HG03565 (cell line): ENCODE results near the gene KPNA3.
"Not testable (repeated sequence)": the region's sequence is repeated elsewhere in the genome, so short reads cannot be mapped to it uniquely, and the experiment has no call there.

Source experiments
- ATAC-seq: cut with Tn5 transposase; IDR thresholded peaks from one replicate; pipeline ENCODE4 v1.9.1; 2021; ENCODE audit warnings: mild to moderate bottlenecking, moderate library complexity; ENCODE audit not compliant: unreplicated experiment

Gene KPNA3

GRCh38 chr13:49810567-49811526 lies 18.4 kb upstream of the KPNA3 start:
- ATAC-seq: no peak

- no peak for ATAC-seq
Observed at GRCh38 chr13:49807681-49808080, 15.2 kb upstream of the KPNA3 start.

DNA sequence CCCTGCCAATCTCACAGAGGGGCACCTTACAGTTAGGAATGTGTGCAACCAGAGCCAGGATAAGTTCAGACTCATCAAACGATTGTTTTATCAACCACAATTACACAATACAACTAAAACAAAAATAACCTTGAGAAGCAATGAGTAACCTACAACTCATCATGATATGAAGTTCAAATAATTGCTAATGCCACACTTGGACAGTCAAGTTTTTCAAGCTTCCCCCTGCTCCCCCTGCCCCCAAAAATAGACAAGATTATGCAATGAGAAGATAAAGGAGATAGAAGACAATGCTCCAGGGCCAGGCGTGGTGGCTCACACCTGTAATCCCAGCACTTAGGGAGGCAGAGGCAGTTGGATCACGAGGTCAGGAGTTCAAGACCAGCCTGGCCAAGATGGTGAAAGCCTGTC lies 13.6 kb upstream of the KPNA3 start:
- ATAC-seq: no peak

DNA sequence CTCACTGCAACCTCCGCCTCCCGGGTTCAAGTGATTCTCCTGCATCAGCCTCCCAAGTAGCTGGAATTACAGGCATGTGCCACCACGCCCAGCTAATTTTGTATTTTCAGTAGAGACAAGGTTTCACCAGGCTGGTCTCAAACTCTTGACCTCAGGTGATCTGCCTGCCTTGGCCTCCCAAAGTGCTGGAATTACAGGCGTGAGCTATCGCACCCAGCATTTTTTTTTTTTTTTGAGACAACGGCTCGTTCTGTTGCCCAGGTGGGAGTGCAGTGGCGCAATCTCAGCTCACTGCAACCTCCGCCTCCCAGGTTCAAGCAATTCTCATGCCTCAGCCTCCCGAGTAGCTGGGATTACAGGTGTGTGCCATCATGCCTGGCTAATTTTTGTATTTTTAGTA lies 10.6 kb upstream of the KPNA3 start:
- ATAC-seq: not testable (repeated sequence)

DNA sequence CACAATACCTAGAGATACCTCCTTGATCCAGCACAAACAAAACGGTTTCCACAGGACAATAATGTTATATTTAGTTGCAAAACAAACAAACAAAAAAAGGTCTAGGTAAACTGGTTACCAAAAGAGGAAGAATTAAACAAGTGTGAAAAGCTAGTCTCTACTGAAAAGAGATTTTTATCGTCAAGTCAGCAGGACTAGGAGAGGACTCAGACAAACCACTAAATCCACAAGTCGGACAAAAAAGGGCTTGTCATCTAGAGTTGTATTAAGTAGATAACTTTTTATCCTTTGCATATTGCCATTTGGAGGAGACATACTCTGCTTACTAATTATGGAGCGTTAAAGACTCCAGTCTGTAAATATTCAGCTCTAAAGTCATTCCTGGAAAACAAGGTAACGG lies 9.9 kb upstream of the KPNA3 start:
- ATAC-seq: no peak

- peak; percentile 10 for ATAC-seq
Observed at GRCh38 chr13:49791711-49792549, 552 bp downstream of the KPNA3 start.

- ATAC-seq: no peak
Observed at GRCh38 chr13:49791315-49791710, 1.2 kb downstream of the KPNA3 start.

DNA sequence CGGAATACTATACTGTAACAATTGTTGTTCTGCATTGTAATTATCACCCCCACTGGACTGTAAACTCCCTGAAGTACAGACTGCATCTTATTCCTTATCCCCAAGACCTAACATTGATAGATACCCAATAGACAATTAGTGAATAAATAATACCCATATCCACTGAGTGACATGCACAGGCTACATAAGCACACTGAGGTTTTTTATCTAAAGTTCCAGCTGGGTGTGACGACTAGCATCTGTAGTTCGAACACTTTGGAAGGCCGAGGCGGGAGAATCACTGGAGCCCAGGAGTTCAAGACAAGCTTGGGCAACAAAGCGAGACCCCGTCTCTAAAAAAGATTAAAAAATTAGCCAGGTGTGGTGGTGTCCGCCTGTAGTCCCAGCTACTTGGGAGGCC lies 2.5 kb downstream of the KPNA3 start:
- no peak for ATAC-seq

- no peak for ATAC-seq
Observed at GRCh38 chr13:49786401-49787008, 6.0 kb downstream of the KPNA3 start.

- ATAC-seq: no peak
Observed at GRCh38 chr13:49784886-49785570, 7.5 kb downstream of the KPNA3 start.

DNA sequence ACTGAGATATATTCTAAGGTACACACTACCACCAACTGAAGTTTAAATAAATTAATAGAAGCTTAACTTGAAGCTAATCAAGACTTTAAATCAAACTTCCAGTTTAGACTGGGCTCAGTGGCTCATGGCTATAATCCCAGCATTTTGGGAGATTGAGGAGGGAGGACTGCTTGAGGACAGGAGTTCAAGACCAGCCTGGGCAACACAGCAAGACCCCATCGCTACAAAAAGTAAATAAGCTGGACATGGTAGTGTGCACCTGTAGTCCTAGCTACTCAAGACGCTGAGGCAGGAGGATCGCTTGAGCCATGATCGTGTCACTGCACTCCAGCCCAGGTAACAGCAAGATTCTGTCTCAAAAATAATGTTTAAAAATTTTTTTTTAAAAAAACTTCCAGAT lies 8.6 kb downstream of the KPNA3 start:
- ATAC-seq: no peak

DNA sequence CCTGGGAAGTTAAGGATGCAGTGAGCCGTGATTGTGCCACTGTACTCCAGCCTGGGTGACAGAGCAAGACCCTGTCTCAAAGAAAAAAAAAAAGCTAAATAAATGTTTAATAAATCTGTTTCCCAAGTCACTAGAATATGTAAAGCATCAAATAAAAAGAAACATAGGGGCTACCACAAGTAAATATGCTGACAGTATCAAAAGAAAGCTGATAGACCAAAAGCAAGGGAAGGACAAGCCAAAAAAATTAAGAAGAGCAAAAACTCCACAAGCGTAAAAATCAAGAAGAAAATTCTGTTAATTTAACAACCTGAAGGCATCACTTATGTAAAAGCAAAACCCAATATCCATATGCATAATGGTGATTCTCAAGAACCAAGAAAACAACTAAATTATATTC lies 9.7 kb downstream of the KPNA3 start:
- ATAC-seq: no peak

DNA sequence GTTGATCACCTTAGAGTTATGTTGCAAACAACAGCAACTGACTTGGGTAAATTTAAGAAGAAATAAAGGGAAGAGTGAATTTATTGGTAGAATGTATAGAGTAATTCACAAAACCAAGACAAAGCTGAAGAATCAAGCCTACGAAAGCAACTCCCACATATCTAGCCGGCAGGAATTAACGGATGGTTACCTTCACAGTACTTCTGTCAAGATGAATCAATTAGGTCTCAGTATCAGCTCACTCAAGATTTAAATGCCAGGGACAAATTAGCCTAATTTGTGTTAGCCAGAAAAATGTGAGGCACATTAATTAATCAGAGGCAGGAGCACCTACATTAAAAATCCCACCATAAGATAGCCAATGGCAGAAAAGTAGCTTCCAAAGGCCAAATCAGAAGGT lies 10.7 kb downstream of the KPNA3 start:
- no peak for ATAC-seq

DNA sequence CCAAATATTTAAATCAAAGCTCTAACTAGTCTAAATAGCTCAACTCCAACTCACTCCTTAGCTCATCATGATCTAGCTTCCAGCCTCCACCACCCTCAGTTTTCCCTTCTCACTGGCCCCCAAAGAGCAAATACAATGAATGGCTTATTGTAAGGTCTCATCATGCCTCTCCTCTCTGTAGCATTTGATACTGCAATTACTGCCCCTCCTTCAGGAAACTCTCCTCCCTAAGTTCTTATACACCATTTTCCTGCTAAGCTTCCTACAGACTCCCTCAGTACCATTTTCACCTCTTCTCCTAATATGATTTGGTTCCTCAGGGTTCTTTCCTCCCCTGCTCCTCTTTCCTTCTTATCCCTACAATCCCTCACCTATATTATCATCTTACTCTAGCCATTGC lies 12.8 kb downstream of the KPNA3 start:
- ATAC-seq: no peak

- no peak for ATAC-seq
Observed at GRCh38 chr13:49777746-49778614, 14.5 kb downstream of the KPNA3 start.

DNA sequence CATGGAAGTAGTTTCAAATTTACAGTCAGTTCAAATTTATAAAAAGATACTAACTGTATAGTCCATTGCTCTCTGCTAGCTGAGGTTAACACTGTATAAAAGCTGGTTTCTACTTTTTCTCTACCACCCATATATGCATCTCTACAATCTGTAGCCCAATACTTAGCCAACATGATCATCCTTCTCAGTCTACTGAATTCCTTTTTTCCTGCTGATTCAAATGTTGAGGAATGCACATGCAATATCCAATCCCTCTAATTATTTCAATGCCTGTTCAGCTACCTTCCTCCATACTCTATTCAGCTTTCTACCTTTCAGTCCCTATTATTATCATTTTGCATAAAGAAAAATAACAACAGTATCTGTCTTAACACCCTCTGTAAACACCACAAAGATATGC lies 15.6 kb downstream of the KPNA3 start:
- ATAC-seq: no peak

DNA sequence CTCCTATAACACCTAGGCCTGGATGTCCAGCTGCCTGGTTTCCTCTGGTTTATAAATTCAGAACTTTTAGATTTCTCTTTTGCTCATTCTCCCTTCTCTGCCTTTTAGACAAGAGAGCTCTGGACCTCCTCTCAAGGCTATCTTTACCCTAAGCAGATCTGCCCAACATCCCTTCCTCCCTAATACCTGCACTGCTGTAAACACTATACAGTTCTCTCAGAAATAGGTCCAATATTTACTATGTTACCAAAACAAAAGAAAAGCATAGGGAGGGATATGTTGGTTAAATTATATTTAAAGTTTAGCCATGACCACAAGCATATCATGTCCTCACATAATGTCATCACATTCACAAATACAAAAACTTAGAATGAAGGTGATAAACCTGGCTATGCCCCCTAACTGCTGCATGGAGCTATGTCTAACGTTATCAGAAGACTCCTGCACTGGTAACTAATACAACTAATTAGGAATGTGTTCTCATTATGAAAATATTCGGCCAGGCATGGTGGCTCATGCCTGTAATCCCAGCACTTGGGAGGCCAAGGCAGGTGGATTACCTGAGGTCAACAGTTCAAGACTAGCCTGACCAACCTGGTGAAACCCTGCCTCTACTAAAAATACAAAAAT lies 18.0 kb downstream of the KPNA3 start:
- no peak for ATAC-seq

GRCh38 chr13:49772828-49773227 lies 19.7 kb downstream of the KPNA3 start:
- no peak for ATAC-seq

DNA sequence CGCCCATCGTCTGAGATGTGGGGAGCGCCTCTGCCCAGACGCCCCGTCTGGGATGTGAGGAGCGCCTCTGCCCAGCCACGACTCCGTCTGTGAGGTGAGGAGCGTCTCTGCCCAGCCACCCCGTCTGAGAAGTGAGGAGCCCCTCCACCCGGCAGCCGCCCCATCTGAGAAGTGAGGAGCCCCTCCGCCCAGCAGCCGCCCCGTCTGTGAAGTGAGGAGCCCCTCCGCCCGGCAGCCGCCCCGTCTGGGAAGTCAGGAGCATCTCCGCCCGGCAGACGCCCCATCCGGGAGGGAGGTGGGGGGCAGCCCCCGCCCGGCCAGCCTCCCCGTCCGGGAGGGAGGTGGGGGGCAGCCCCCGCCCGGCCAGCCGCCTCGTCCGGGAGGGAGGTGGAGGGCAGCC lies 30.7 kb downstream of the KPNA3 start:
- ATAC-seq: not testable (repeated sequence)
